Stimulated activated CD8-positive, alpha-beta memory T cell treated with anti-CD3 and anti-CD28 coated beads, Interleukin-4, amount 100 ng/mL, for 1 hour (primary cell): ENCODE measurements around the gene FBXO3.
A peak's percentile ranks its signal among the peaks of the same experiment; 100 is the strongest.
"Not testable (repeated sequence)": the region's sequence is repeated elsewhere in the genome, so short reads cannot be mapped to it uniquely, and the experiment has no call there.

ENCODE experiments used
- DNase-seq, 2 donors: peaks; one replicate each; pipeline ENCODE4 v3.0.0-alpha.2; 2020; ENCODE audit warnings: low read depth in 2 of 2, low spot score in 1 of 2

The FBXO3 gene

DNA sequence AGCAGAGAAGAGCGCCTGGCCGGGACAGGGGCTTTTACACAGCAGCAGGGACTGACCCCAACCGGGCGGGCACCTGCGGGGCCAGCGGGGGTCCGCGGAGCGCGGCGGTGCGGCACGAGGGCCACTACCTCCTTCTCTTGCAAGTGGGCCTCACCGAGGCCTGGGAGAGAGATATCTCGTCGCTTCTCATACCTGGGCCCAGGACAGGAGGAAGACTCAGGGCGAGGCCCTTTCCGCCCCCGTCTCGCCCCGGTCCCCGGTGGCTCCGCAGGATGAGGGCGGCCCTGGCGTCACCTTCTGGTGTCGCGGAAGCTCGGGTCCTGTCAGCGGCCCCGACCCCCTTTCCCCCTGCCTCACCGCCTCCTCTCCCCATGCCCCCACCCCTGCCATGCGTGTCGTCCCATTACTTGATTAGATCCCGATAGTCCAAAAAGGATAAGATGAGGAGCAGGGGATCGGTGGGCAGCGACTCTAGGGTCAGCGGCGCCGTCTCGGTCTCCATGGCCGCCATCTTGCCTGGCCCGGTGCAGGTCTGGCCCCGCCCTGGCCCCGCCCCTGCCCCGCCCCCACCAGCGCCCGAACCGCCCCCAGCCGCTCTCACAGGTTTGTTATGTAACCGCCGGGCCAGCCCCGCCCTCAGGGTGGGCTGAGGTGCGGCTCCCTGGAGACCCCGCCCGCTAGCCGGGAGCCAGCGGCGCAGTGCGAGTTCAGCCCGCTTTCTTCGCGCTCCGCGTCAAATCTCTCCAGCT, at the start of gene FBXO3:
Gene FBXO3 (minus strand): TSS at position 534 of the 749 bp plus-strand sequence. CDS start 23 bp downstream, at position 511.
- peak; percentile 48 to 77 for DNase-seq

DNA sequence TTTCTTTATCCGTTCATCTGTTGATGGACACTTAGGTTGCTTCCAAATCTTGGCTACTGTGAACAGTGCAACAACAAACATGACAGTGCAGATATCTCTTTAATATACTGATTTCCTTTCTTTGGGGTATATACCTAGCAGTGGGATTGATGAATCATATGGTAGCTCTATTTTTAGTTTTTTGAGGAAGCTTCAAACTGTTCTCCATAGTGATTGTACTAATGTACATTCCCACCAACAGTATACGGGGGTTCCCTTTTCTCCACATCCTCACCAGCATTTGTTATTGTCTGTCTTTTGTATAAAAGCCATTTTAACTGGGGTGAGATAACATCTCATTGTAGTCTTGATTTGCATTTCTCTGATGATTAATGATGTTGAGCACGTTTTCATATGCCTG, 48.7 kb upstream of the FBXO3 start:
- DNase-seq = not testable (repeated sequence)

DNA sequence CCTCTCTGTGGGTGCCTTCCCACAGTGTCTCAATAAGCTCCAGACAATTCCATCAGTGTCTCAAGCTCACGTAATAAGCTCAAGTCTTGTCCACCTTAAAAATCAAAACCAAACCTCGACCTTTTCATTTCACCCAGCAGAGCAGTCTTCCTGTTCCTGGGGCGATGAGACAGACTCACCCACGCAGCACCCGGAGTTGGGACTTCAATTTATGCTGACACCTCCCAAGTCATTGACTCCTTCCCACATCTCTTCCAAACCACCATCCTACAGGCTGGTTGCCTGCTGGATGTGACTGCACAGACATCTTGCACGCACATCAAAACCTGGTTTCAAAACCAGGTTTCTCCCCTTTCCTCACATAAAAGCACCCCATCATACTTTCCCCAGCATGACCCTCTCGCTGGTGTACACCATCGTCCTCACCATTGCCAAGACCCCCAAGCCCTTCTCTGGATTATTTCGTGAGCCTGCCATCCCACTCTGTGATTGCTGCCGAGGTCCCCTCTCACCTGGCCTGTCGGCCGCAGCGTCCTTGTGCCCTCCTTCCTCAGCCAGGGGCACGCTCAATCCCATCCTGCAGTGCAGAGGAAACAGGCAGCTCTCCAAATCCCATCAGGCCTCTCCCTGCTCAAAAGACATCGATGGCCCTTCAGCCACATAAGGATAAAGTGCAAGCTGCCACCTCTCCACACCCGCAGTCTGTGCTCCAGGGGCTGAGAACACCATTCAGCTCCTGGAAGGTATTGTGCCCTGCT, 45.1 kb upstream of the FBXO3 start:
- DNase-seq = no peak

DNA sequence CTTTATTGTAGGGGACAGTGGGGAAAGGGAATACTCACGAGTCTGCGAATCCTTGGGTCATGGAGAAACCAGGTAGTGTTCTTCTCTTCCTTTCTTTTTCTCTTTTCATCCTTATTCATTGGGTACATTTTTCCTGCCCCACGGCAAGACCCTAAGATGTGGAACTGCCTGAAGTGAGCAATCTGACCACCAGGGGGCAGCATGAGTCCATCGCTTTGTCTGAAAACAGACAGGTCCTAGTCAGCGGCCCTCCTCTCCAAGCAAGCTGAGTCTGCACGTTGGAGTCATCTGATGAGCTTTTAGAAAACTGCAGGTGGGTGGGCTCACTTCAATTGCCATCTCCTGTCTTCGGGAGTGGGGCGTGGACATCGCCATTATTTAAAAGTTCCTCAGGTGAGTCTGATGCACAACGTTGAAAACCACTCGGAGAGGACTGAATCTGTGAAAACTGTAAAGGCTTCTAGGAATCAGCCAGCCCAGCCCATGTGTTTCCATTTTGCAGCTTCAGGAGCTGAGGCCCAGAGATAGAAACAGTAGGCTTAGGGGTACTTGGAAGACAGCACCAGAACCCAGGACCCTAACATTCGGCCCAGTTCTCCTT, 34.0 kb upstream of the FBXO3 start:
- peak; percentile 78 to 82 for DNase-seq

- DNase-seq = no peak
These were observed 30.2 kb upstream of the FBXO3 start for GRCh38 chr11:33804471-33804870.

DNA sequence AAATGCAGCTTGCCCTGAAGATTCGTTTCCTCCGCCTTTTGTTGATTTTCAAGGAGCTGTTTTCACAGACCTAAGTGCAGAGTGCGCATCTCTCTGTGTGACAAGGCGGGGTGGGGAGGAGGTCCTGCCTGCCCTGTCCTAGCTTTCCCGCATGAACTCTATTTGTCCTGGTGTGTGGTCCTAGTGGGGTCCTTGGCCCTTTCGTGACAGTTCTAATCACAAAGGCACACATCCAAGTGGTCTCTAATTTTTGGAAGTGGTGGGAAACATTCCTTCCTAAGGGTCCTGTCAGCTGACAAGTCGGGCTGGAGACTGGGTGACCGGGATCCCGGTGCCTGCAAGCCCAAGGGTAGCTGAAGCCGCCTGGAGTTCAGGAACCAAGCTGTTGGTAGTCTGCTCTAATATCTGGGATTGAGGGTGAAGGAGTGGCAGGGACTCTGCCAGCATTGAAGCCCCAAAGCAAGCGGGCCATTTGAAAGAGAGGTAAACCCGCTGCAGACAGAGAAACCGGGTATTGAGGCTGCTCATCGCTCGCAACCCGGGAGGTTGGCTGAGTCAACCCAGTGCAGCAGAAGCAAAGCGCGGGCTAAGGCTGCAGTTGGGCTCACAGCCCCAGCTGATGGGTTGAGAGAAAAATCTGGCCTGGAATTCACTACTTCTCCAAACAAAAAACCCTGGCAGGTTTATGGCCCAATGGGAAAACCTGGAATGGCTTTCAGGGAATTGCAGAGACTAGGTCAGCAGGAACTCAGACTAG, 28.1 kb upstream of the FBXO3 start:
- no peak for DNase-seq

DNA sequence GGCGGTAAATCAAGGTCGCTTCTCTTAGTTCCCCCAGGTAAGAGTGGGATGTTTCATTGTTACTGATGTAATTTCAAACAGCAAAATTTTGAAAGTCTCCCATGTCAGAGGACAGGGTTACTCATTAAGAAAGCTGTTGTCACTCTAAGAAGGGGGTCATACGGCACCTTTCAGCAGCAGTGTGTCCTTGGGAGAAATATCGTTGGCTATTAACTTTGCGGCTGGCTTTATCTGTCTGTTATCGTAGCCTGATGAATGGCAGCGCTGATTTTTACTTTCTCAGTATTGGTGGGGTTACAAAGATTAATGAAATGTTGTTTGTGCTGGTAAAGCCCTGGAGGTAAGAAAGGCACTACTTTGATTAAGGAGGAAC, 27.5 kb upstream of the FBXO3 start:
- no peak for DNase-seq

DNA sequence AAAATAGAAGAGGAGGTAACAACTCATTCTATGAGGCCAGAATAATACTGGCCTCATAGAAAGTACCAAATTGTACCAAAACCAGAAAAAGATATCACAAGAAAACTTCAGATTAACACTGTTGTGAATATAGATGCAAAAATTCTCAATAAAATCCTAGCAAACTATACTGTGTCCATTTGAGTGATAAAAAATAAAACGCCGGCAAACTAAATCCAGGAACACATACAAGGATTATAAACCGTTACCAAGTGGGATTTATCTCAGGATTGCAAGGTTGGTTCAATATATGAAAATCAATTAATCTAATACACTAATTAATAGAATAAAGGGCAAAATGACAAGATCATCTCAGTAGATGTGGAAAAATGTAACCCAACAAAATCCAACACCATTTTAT, 23.6 kb upstream of the FBXO3 start:
- DNase-seq = no peak

- DNase-seq = no peak
These were observed 15.7 kb upstream of the FBXO3 start for GRCh38 chr11:33790040-33790439.

DNA sequence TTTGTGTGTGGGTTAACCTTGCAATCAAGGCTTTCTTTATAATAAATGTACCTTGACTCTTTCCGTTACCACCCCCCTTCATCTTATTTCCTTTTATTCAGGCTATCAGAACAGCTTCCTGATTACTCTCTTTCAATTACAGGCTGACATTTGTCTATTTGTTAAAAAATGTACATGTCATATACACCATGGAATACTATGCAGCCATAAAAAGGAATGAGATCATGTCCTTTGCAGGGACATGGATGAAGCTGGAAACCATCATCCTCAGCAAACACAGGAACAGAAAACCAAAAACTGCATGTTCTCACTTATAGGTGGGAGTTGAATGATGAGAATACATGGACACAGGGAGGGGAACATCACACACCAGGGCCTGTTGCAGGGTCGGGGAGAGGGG, 13.8 kb upstream of the FBXO3 start:
- DNase-seq = not testable (repeated sequence)

- no peak for DNase-seq
These were observed 12.8 kb upstream of the FBXO3 start for GRCh38 chr11:33787076-33787475.

DNA sequence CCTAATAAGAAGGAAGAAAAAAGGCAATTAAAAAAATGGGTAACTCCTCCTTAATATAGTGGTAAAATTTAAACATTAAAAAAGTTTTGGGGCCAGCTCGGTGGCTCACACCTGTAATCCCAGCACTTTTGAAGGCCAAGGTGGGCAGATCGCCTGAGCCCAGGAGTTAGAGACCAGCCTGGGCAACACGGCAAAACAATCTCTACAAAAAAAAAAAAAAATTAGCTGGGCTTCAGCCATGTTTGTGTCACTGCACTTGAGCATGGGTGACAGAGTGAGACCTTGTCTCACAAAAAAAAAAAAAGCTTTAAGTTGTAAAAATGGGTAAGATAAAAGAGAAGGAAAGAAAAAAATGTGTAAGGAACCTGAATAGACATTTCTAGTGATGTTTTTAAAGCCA, 11.3 kb upstream of the FBXO3 start:
- DNase-seq = no peak

GRCh38 chr11:33779849-33780528, 5.7 kb upstream of the FBXO3 start:
- no peak for DNase-seq

GRCh38 chr11:33778675-33779074, 4.4 kb upstream of the FBXO3 start:
- no peak for DNase-seq

DNA sequence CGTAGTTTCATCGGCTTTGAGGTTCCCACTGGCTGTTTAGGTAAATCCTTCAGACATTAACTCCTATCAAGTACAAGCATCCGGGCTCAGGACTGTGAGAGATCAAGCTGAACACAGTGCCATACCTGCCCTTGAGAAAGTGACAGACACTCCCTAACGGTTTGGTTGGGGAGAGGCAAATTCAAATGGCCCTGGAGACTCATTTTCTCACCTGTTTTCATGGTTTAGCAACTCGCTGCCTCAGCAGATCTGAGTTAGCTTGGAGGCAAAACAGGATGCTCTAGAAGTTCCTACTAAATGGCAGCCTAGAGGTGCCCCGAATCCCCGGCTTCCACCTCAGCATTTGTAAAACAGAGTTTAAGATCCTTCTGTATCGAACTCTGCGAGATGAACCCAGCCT, 3.6 kb upstream of the FBXO3 start:
- no peak for DNase-seq

DNA sequence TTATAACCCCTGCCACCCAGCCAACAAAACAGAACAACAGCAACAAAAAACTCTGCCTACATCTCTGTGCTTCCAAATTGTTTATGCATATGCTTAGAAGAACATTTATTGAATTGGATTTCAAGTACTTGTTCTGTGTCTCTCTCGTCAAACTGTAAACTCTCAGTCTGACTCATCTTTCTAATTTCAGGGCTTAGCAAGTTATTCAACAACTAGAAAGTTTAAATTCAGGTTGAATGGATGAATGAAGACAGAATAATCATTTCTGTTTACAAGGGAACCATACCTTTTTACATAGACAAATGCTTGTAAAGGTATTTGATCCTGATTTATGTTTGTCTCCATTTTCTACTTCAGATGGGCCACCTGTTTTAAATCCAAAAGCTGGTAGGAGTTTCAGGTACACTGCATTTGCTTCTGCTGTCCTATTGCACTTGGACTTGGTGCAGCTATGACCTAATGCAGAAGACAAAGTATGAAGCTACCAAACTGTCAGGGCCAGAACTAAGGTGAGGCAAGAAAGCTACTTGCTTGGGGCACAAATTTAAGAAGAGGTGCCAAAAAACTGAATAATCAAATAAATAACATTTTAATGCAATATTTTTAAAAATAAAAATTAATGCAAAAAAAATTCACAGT, 1.6 kb upstream of the FBXO3 start:
- DNase-seq = no peak

DNA sequence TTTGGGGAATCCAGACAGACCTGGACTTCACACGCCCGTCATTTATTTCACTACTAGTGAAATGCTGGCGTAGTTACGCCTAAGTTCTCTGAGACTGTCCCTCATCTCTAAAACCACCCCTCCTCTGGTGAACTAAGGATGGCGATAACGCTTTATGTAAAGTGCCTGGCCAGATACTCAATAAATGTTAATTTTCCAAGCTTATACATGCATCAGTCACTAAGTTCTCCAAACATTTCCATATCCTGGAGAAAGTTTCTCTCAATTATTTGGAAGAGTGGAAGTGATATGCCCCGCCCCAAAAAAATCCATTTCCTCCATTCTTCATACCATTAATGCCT, 1.1 kb upstream of the FBXO3 start:
- DNase-seq = no peak

GRCh38 chr11:33774736-33775466, 581 bp upstream of the FBXO3 start:
- DNase-seq = no peak

- DNase-seq = no peak
These were observed 825 bp downstream of the FBXO3 start for GRCh38 chr11:33773404-33773986.

- DNase-seq = no peak
These were observed 1.4 kb downstream of the FBXO3 start for GRCh38 chr11:33772870-33773269.
